C4-2B (cell line): ENCODE measurements around the gene PTPRD.

Source experiments
- CTCF ChIP-seq: fragments of 450-650 bp; conservative IDR thresholded peaks from 2 replicates; pipeline ENCODE4 v1.5.1; 2017; ENCODE audit warnings: mild to moderate bottlenecking
- ZFX ChIP-seq: fragments of 450-650 bp; IDR thresholded peaks from 2 replicates; pipeline ENCODE4 v1.6.1; 2017

- no peak for TF ChIP-seq CTCF
- TF ChIP-seq ZFX = no peak
Observed at GRCh38 chr9:8365466-8366160, 2247.2 kb downstream of the PTPRD start.
